SK-N-SH treated with all-trans-retinoic acid at 6 μM for 48 hours (cell line): ENCODE measurements around the gene CALB2.

Source experiments
- ATAC-seq: fragments of 200-7000 bp; cut with Tn5 transposase; 3 replicates; pipeline ENCODE4 v1.9.1; 2020; ENCODE audit warnings: mild to moderate bottlenecking, moderate library complexity
- ARNTL ChIP-seq: fragments of 450-650 bp; formaldehyde crosslinking; IDR thresholded peaks from 2 replicates; pipeline ENCODE4 v1.5.0; 2020; ENCODE audit warnings: low read depth, mild to moderate bottlenecking, moderate library complexity, borderline replicate concordance
- BACH2 ChIP-seq: fragments of 250-450 bp; sonication (Bioruptor Pico); IDR thresholded peaks from 2 replicates; pipeline ENCODE4 v1.9.0; 2021; ENCODE audit warnings: mild to moderate bottlenecking, borderline replicate concordance
- CSDC2 ChIP-seq: fragments of 250-450 bp; sonication (Bioruptor Pico); IDR thresholded peaks from 2 replicates; pipeline ENCODE4 v1.5.0; 2020; ENCODE audit warnings: mild to moderate bottlenecking, moderate library complexity
- CSRNP3 ChIP-seq: fragments of 250-450 bp; sonication (Bioruptor Pico); IDR thresholded peaks from 2 replicates; pipeline ENCODE4 v1.5.1; 2021; ENCODE audit warnings: mild to moderate bottlenecking, moderate library complexity
- ESRRG ChIP-seq: fragments of 250-450 bp; sonication (Bioruptor Pico); IDR thresholded peaks from 2 replicates; pipeline ENCODE4 v1.6.1; 2021; ENCODE audit warnings: mild to moderate bottlenecking
- GLIS3 ChIP-seq: fragments of 250-450 bp; sonication (Bioruptor Pico); IDR thresholded peaks from 2 replicates; pipeline ENCODE4 v1.5.0; 2020; ENCODE audit warnings: mild to moderate bottlenecking, moderate library complexity
- ISL1 ChIP-seq: fragments of 250-450 bp; sonication (Bioruptor Pico); IDR thresholded peaks from 2 replicates; pipeline ENCODE4 v2.1.2; 2022; ENCODE audit warnings: mild to moderate bottlenecking, moderate library complexity
- OSR1 ChIP-seq: fragments of 250-450 bp; sonication (Bioruptor Pico); IDR thresholded peaks from 2 replicates; pipeline ENCODE4 v1.8.0; 2022; ENCODE audit warnings: moderate library complexity, mild to moderate bottlenecking, inconsistent platforms
- PATZ1 ChIP-seq: fragments of 250-450 bp; sonication (Bioruptor Pico); IDR thresholded peaks from 2 replicates; pipeline ENCODE4 v1.8.0; 2020; ENCODE audit warnings: mild to moderate bottlenecking, moderate library complexity, borderline replicate concordance
- PPARA ChIP-seq: fragments of 250-450 bp; sonication (Bioruptor Pico); IDR thresholded peaks from 2 replicates; pipeline ENCODE4 v1.5.0; 2020; ENCODE audit warnings: mild to moderate bottlenecking, borderline replicate concordance
- RARB ChIP-seq: fragments of 250-450 bp; sonication (Bioruptor Pico); IDR thresholded peaks from 2 replicates; pipeline ENCODE4 v1.8.0; 2021; ENCODE audit warnings: mild to moderate bottlenecking, moderate library complexity
- SNAI2 ChIP-seq: fragments of 250-450 bp; sonication (Bioruptor Pico); IDR thresholded peaks from 2 replicates; pipeline ENCODE4 v1.5.0; 2020; ENCODE audit warnings: mild to moderate bottlenecking, moderate library complexity
- TOX ChIP-seq: fragments of 250-450 bp; sonication (Bioruptor Pico); IDR thresholded peaks from 2 replicates; pipeline ENCODE4 v1.8.0; 2021; ENCODE audit warnings: mild to moderate bottlenecking, moderate library complexity, borderline replicate concordance
- ZC3H10 ChIP-seq: fragments of 250-450 bp; sonication (Bioruptor Pico); IDR thresholded peaks from 2 replicates; pipeline ENCODE4 v1.5.1; 2021; ENCODE audit warnings: mild to moderate bottlenecking, moderate library complexity
- ZFP3 ChIP-seq: fragments of 250-450 bp; sonication (Bioruptor Pico); IDR thresholded peaks from 2 replicates; pipeline ENCODE4 v1.5.0; 2020; ENCODE audit warnings: mild to moderate bottlenecking, moderate library complexity
- ZFP30 ChIP-seq: fragments of 450-650 bp; formaldehyde crosslinking; IDR thresholded peaks from 2 replicates; pipeline ENCODE4 v1.5.0; 2022; ENCODE audit warnings: mild to moderate bottlenecking, moderate library complexity
- ZNF565 ChIP-seq: fragments of 450-650 bp; formaldehyde crosslinking; conservative IDR thresholded peaks from 2 replicates; pipeline ENCODE4 v1.5.0; 2020; ENCODE audit warnings: low read depth, mild to moderate bottlenecking, moderate library complexity
- ZNF70 ChIP-seq: fragments of 450-650 bp; formaldehyde crosslinking; IDR thresholded peaks from 2 replicates; pipeline ENCODE4 v1.5.0; 2020; ENCODE audit warnings: mild to moderate bottlenecking, moderate library complexity
- ZNF8 ChIP-seq: fragments of 450-650 bp; formaldehyde crosslinking; IDR thresholded peaks from 2 replicates; pipeline ENCODE4 v1.5.0; 2020; ENCODE audit warnings: mild to moderate bottlenecking, moderate library complexity
- TF ChIP-seq, protein P1 (sequence below): fragments of 250-450 bp; sonication (Bioruptor Pico); IDR thresholded peaks from 2 replicates; pipeline ENCODE4 v1.5.1; 2020; ENCODE audit warnings: low read depth, mild to moderate bottlenecking, moderate library complexity
- TF ChIP-seq, protein P2 (sequence below): fragments of 250-450 bp; sonication (Bioruptor Pico); IDR thresholded peaks from 2 replicates; pipeline ENCODE4 v1.8.0; 2021; ENCODE audit warnings: low read depth, mild to moderate bottlenecking, moderate library complexity, borderline replicate concordance

Gene CALB2

DNA sequence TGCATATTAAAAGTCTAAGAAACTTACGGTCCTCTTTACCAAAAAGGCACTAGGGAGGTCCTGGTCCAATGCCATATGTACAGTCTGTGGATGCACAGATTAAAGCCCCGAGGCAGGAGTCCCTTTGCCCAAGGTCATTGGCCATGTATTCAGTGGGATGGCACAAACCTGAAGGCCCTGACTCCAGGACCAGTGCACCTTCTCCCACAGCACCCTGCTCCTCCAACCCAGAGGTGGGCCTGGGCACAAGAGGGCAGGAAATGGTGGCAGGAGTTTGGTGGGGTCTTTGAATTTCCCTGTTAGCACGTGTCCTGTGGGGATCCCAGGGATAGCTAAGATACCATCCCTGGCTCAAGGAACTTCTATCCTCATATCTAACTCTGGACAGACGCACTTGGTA, 54.8 kb downstream of the CALB2 start:
- no peak for ATAC-seq

GRCh38 chr16:71414038-71414437, 55.5 kb downstream of the CALB2 start:
- TF ChIP-seq TOX (CRISPR knock-in tag), result no peak
- no peak for TF ChIP-seq PPARA (CRISPR knock-in tag)
- no peak for TF ChIP-seq ARNTL (CRISPR knock-in tag)
- TF ChIP-seq, protein P1, sequence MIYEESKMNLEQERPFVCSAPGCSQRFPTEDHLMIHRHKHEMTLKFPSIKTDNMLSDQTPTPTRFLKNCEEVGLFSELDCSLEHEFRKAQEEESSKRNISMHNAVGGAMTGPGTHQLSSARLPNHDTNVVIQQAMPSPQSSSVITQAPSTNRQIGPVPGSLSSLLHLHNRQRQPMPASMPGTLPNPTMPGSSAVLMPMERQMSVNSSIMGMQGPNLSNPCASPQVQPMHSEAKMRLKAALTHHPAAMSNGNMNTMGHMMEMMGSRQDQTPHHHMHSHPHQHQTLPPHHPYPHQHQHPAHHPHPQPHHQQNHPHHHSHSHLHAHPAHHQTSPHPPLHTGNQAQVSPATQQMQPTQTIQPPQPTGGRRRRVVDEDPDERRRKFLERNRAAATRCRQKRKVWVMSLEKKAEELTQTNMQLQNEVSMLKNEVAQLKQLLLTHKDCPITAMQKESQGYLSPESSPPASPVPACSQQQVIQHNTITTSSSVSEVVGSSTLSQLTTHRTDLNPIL, result no peak
- no peak for TF ChIP-seq ISL1 (CRISPR knock-in tag)
- TF ChIP-seq ZFP3 (CRISPR knock-in tag), result no peak
- TF ChIP-seq ESRRG (CRISPR knock-in tag), result no peak
- TF ChIP-seq, protein P2, sequence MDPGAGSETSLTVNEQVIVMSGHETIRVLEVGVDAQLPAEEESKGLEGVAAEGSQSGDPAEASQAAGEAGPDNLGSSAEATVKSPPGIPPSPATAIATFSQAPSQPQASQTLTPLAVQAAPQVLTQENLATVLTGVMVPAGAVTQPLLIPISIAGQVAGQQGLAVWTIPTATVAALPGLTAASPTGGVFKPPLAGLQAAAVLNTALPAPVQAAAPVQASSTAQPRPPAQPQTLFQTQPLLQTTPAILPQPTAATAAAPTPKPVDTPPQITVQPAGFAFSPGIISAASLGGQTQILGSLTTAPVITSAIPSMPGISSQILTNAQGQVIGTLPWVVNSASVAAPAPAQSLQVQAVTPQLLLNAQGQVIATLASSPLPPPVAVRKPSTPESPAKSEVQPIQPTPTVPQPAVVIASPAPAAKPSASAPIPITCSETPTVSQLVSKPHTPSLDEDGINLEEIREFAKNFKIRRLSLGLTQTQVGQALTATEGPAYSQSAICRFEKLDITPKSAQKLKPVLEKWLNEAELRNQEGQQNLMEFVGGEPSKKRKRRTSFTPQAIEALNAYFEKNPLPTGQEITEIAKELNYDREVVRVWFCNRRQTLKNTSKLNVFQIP, result no peak
- no peak for TF ChIP-seq GLIS3 (CRISPR knock-in tag)
- no peak for TF ChIP-seq ZNF70
- no peak for TF ChIP-seq RARB (CRISPR knock-in tag)
- no peak for TF ChIP-seq ZC3H10 (CRISPR knock-in tag)
- no peak for TF ChIP-seq ZNF8 (CRISPR knock-in tag)
- TF ChIP-seq BACH2 (CRISPR knock-in tag), result no peak
- TF ChIP-seq ZNF565, result no peak
- TF ChIP-seq, all 23 proteins: peak for 0
- ATAC-seq, result no peak

More for the DNA sequence above, 54.8 kb downstream of the CALB2 start:
- TF ChIP-seq ZNF70, result no peak

GRCh38 chr16:71421911-71422310, 63.4 kb downstream of the CALB2 start:
- ATAC-seq, result no peak
- no peak for TF ChIP-seq ZC3H10 (CRISPR knock-in tag)
- TF ChIP-seq CSRNP3 (CRISPR knock-in tag), result no peak
- TF ChIP-seq SNAI2 (CRISPR knock-in tag), result no peak
- TF ChIP-seq PPARA (CRISPR knock-in tag), result no peak
- no peak for TF ChIP-seq BACH2 (CRISPR knock-in tag)
- TF ChIP-seq OSR1 (CRISPR knock-in tag), result no peak
- no peak for TF ChIP-seq ZNF8 (CRISPR knock-in tag)
- TF ChIP-seq CSDC2 (CRISPR knock-in tag), result no peak
- TF ChIP-seq PATZ1 (CRISPR knock-in tag), result no peak
- no peak for TF ChIP-seq RARB (CRISPR knock-in tag)
- TF ChIP-seq, protein P2, result no peak
- no peak for TF ChIP-seq ZFP30 (CRISPR knock-in tag)
- TF ChIP-seq ZNF70, result no peak

- no peak for TF ChIP-seq BACH2 (CRISPR knock-in tag)
- TF ChIP-seq, protein P2, result no peak
- TF ChIP-seq PPARA (CRISPR knock-in tag), result no peak
- no peak for TF ChIP-seq ZNF70
- TF ChIP-seq TOX (CRISPR knock-in tag), result no peak
- no peak for TF ChIP-seq SNAI2 (CRISPR knock-in tag)
- TF ChIP-seq ZFP3 (CRISPR knock-in tag), result no peak
- TF ChIP-seq CSDC2 (CRISPR knock-in tag), result no peak
- TF ChIP-seq PATZ1 (CRISPR knock-in tag), result no peak
- TF ChIP-seq, all 23 proteins: peak for 0
- ATAC-seq, result no peak
These were observed 64.5 kb downstream of the CALB2 start for GRCh38 chr16:71423016-71423415.
